Prostate gland (tissue), 2 donors: ENCODE measurements around the gene NANOS2. TPM values are rescaled to one million over a fixed set of nuclear protein-coding genes. Genes with fewer than 3 reads are reported as not detected.

Experiments used
- DNase-seq: peaks from one replicate; pipeline ENCODE4 v3.0.0-alpha.2; 2019; ENCODE audit warnings: low spot score
- H3K27ac ChIP-seq, 2 donors: fragments of 200-600 bp; sonication (generic); 2 replicates each; pipeline ENCODE4 v1.5.1; 2017 to 2019
- H3K27me3 ChIP-seq: fragments of 200-600 bp; sonication (generic); replicated peaks from 2 replicates; pipeline ENCODE4 v1.5.1; 2019; ENCODE audit not compliant: insufficient read depth
- H3K36me3 ChIP-seq, 2 donors: fragments of 200-600 bp; sonication (generic); 1 replicate in 1 of 2; 2 replicates in 1 of 2; pipeline versions ENCODE4 v1.5.1 to v1.8.1; 2017 to 2019
- H3K4me1 ChIP-seq: fragments of 200-600 bp; sonication (generic); replicated peaks from 2 replicates; pipeline ENCODE4 v1.5.1; 2019
- H3K4me3 ChIP-seq, 2 donors: fragments of 200-600 bp; sonication (generic); 2 replicates each; pipeline ENCODE4 v1.5.1; 2017 to 2019
- H3K9me3 ChIP-seq: fragments of 200-600 bp; sonication (generic); 2 replicates; pipeline ENCODE4 v1.5.1; 2017
- POLR2A ChIP-seq: fragments of 450-650 bp; IDR thresholded peaks from one replicate; pipeline ENCODE4 v1.6.1; 2016; ENCODE audit warnings: antibody characterized with exemption, mild to moderate bottlenecking
- POLR2AphosphoS5 ChIP-seq: sonication (generic); formaldehyde crosslinking; IDR thresholded peaks from one replicate; pipeline ENCODE4 v1.6.1; 2017; ENCODE audit warnings: antibody characterized with exemption
- WGBS: methylation state at CpG from one replicate; pipeline ENCODE4 v1.1.5; 2018; 5-methylcytosine and 5-hydroxymethylcytosine counted together
- intact Hi-C: fragments of 100-400 bp; cut with DNase I; formaldehyde crosslinking; loops from one replicate; pipeline ENCODE4 v1.14.2; 2022
- total RNA-seq, 2 donors: library from RNA; depleted of rRNA; stranded (reverse); fragments of >200 nt; gene quantifications; one replicate each; pipeline ENCODE4 v1.1.0, GENCODE V29; 2016
- TF ChIP-seq, protein P1 (sequence below), 4 experiments: fragments of 200-600 bp in 2 of 4; fragments of 450-650 bp in 2 of 4; sonication (generic) in 2 of 4; IDR thresholded peaks; 1 replicate in 3 of 4; 2 replicates in 1 of 4; pipeline ENCODE4 v1.5.1; 2016 to 2019; ENCODE audit warnings: antibody characterized with exemption in 4 of 4, mild to moderate bottlenecking in 2 of 4, moderate library complexity in 2 of 4

The NANOS2 gene
- total RNA-seq, 2 donors from 2014 or later = 4.1 TPM; not detected in 1

DNA sequence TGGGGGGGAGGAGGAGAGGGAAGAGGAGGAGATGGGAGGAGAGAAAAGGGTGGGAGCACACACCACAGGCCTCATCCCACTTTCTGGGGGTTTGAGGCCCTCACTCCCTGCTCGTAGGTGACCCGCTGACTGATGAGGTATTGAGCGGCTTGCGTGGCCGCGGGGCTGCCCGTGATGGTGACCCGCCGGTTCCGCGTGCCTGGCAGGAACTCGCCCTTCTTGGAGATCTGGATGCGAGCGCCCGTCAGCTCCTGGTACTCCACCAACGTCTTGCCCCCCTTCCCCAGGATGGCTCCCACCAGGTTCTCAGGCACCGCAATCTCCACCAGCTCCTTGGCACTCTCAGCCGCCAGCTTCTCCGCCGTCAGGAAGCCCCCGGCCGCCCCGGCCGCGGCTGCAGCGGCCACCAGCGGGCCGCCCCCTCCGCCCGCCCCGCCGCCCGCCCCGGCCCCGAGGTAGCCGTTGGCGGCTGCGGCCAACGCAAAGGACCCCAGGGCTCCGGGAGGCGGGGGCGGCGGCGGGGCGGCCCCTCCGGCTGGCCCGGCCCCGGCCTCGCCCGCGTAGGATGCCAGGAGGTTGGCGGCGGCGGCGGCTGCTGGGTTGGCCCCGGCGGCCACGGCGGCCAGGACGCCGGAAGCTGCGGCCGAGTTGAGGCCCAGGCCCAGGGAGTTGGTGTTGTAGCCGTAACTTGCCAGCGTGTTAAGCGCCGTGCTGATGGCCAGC lies 25.4 kb upstream of the NANOS2 start:
- Histone ChIP-seq H3K36me3 (no peaks in the 10 kb centered on the region), H3K27me3 (peaks cover 3% of the 10 kb centered on the region), H3K4me1 (no peaks in the 10 kb centered on the region), H3K4me3 (no peak overlapping the region), H3K9me3 (no peaks in the 10 kb centered on the region), H3K27ac (no peak overlapping the region)
- intact Hi-C loops = no loop called here
- TF ChIP-seq, protein P1, sequence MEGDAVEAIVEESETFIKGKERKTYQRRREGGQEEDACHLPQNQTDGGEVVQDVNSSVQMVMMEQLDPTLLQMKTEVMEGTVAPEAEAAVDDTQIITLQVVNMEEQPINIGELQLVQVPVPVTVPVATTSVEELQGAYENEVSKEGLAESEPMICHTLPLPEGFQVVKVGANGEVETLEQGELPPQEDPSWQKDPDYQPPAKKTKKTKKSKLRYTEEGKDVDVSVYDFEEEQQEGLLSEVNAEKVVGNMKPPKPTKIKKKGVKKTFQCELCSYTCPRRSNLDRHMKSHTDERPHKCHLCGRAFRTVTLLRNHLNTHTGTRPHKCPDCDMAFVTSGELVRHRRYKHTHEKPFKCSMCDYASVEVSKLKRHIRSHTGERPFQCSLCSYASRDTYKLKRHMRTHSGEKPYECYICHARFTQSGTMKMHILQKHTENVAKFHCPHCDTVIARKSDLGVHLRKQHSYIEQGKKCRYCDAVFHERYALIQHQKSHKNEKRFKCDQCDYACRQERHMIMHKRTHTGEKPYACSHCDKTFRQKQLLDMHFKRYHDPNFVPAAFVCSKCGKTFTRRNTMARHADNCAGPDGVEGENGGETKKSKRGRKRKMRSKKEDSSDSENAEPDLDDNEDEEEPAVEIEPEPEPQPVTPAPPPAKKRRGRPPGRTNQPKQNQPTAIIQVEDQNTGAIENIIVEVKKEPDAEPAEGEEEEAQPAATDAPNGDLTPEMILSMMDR (IDR thresholded peaks at IDR 0.05) = no peak
- TF ChIP-seq POLR2A (no peak), POLR2AphosphoS5 (no peak)
- no peak for DNase-seq
- 55% methylated on average over 21 of the region's 67 CpGs for WGBS

GRCh38 chr19:45938733-45939319 lies 24.2 kb upstream of the NANOS2 start:
- Histone ChIP-seq H3K4me1 (no peaks in the 10 kb centered on the region), H3K9me3 (no peaks in the 10 kb centered on the region), H3K4me3 (no peak overlapping the region), H3K36me3 (no peaks in the 10 kb centered on the region), H3K27ac (no peak overlapping the region), H3K27me3 (peaks cover 8% of the 10 kb centered on the region)
- WGBS = 76% methylated on average over 3 of the region's 3 CpGs
- intact Hi-C loops = no loop called here
- no peak for TF ChIP-seq POLR2AphosphoS5
- TF ChIP-seq, protein P1 (IDR thresholded peaks at IDR 0.05) = no peak
- no peak for TF ChIP-seq POLR2A
- DNase-seq = no peak

GRCh38 chr19:45935267-45935666 lies 20.7 kb upstream of the NANOS2 start:
- WGBS = 74% methylated on average over 19 of the region's 19 CpGs
- Histone ChIP-seq H3K27me3 (peaks cover 6% of the 10 kb centered on the region), H3K4me3 (no peak overlapping the region), H3K9me3 (no peaks in the 10 kb centered on the region), H3K36me3 (no peaks in the 10 kb centered on the region), H3K4me1 (no peaks in the 10 kb centered on the region), H3K27ac (no peak overlapping the region)
- TF ChIP-seq, protein P1 (IDR thresholded peaks at IDR 0.05) = no peak
- TF ChIP-seq POLR2A = no peak
- TF ChIP-seq POLR2AphosphoS5 = no peak
- DNase-seq = no peak
- intact Hi-C loops = no loop called here

- intact Hi-C loops = no loop called here
- peaks cover 6% of the 10 kb centered on the region for H3K27me3 ChIP-seq
- no peaks in the 10 kb centered on the region for H3K36me3 ChIP-seq
- no peaks in the 10 kb centered on the region for H3K9me3 ChIP-seq
- no peak for DNase-seq
- H3K27ac ChIP-seq = no peak overlapping the region
- H3K4me3 ChIP-seq = no peak overlapping the region
- 23% methylated on average over 19 of the region's 19 CpGs for WGBS
- no peaks in the 10 kb centered on the region for H3K4me1 ChIP-seq
- TF ChIP-seq POLR2AphosphoS5 = no peak
- TF ChIP-seq POLR2A = no peak
- TF ChIP-seq, protein P1 (IDR thresholded peaks at IDR 0.05) = no peak
These were observed 20.1 kb upstream of the NANOS2 start for GRCh38 chr19:45934551-45935230.
